Measurements from ENCODE around the gene ZDHHC13.

Gene ZDHHC13

GRCh38 chr11:19116971-19117759 lies at the start of gene ZDHHC13:
TSS of gene ZDHHC13 (plus strand) at chr11:19117168. CDS start at chr11:19117250, 82 bp downstream.
- peak; percentile 88 to 98 for DNase-seq

GRCh38 chr11:19071255-19071654 lies 45.7 kb upstream of the ZDHHC13 start:
- peak; percentile 83 to 96 for DNase-seq

- DNase-seq, result peak in 1 of 2 experiments; percentile 13
Observed at GRCh38 chr11:19072464-19072863, 44.5 kb upstream of the ZDHHC13 start.

GRCh38 chr11:19073454-19074415 lies 43.2 kb upstream of the ZDHHC13 start:
- DNase-seq, result peak; percentile 90 to 93

GRCh38 chr11:19075636-19076035 lies 41.3 kb upstream of the ZDHHC13 start:
- DNase-seq, result no peak

- DNase-seq, result peak; percentile 51 to 75
Observed at GRCh38 chr11:19076744-19077589, 40.0 kb upstream of the ZDHHC13 start.

GRCh38 chr11:19077965-19078364 lies 39.0 kb upstream of the ZDHHC13 start:
- DNase-seq, result no peak

- DNase-seq, result no peak
Observed at GRCh38 chr11:19079643-19080440, 37.1 kb upstream of the ZDHHC13 start.

- no peak for DNase-seq
Observed at GRCh38 chr11:19080579-19080993, 36.4 kb upstream of the ZDHHC13 start.

GRCh38 chr11:19083166-19083565 lies 33.8 kb upstream of the ZDHHC13 start:
- DNase-seq, result no peak

GRCh38 chr11:19084661-19085315 lies 32.2 kb upstream of the ZDHHC13 start:
- DNase-seq, result no peak

GRCh38 chr11:19087658-19088057 lies 29.3 kb upstream of the ZDHHC13 start:
- no peak for DNase-seq

GRCh38 chr11:19088791-19089190 lies 28.2 kb upstream of the ZDHHC13 start:
- no peak for DNase-seq

- DNase-seq, result no peak
Observed at GRCh38 chr11:19089421-19089820, 27.5 kb upstream of the ZDHHC13 start.

GRCh38 chr11:19091366-19091765 lies 25.6 kb upstream of the ZDHHC13 start:
- no peak for DNase-seq

GRCh38 chr11:19092342-19092741 lies 24.6 kb upstream of the ZDHHC13 start:
- no peak for DNase-seq

GRCh38 chr11:19092850-19093249 lies 24.1 kb upstream of the ZDHHC13 start:
- no peak for DNase-seq

- no peak for DNase-seq
Observed at GRCh38 chr11:19093976-19094375, 23.0 kb upstream of the ZDHHC13 start.

- DNase-seq, result no peak
Observed at GRCh38 chr11:19094859-19095258, 22.1 kb upstream of the ZDHHC13 start.

GRCh38 chr11:19099093-19099492 lies 17.9 kb upstream of the ZDHHC13 start:
- no peak for DNase-seq

- no peak for DNase-seq
Observed at GRCh38 chr11:19100885-19101284, 16.1 kb upstream of the ZDHHC13 start.
